MM.1S (cell line): ENCODE results near the gene PA2G4.
A peak's percentile ranks its signal among the peaks of the same experiment; 100 is the strongest.

Experiments used
- DNase-seq: peaks from one replicate; pipeline ENCODE4 v3.0.0-alpha.2; 2015
- H2AFZ ChIP-seq: fragments of 300-600 bp; sonication (generic); 2 replicates; pipeline ENCODE4 v1.6.0; 2016; ENCODE audit warnings: antibody characterized with exemption, low read length
- H3F3A ChIP-seq: fragments of 300-600 bp; sonication (generic); 2 replicates; pipeline ENCODE4 v1.6.1; 2016; ENCODE audit warnings: mild to moderate bottlenecking, antibody characterized with exemption, low read length, moderate library complexity, mixed read lengths; ENCODE audit not compliant: insufficient read depth
- H3K27ac ChIP-seq: fragments of 300-600 bp; sonication (generic); 2 replicates; pipeline ENCODE4 v1.5.1; 2016; ENCODE audit warnings: mild to moderate bottlenecking, low read length
- H3K27me3 ChIP-seq: fragments of 300-600 bp; sonication (generic); replicated peaks from 2 replicates; pipeline ENCODE4 v1.6.0; 2016; ENCODE audit warnings: low read length; ENCODE audit not compliant: insufficient read depth
- H3K36me3 ChIP-seq: fragments of 300-600 bp; sonication (generic); replicated peaks from 2 replicates; pipeline ENCODE4 v1.6.1; 2016; ENCODE audit warnings: mild to moderate bottlenecking, low read length, mixed read lengths; ENCODE audit not compliant: insufficient read depth
- H3K4me1 ChIP-seq: fragments of 300-600 bp; sonication (generic); 2 replicates; pipeline ENCODE4 v1.6.1; 2016; ENCODE audit warnings: low read length, mixed read lengths
- H3K4me2 ChIP-seq: fragments of 300-600 bp; sonication (generic); 2 replicates; pipeline ENCODE4 v1.6.0; 2016; ENCODE audit warnings: low read depth, low read length
- H3K4me3 ChIP-seq: fragments of 300-600 bp; sonication (generic); 2 replicates; pipeline ENCODE4 v1.5.1; 2016; ENCODE audit warnings: low read length, mixed read lengths
- H3K79me2 ChIP-seq: fragments of 300-600 bp; sonication (generic); 2 replicates; pipeline ENCODE4 v1.6.1; 2016; ENCODE audit warnings: mixed run types, low read length, mixed read lengths
- H3K9ac ChIP-seq: fragments of 300-600 bp; sonication (generic); 2 replicates; pipeline ENCODE4 v1.6.1; 2016; ENCODE audit warnings: low read length, mixed read lengths
- H3K9me2 ChIP-seq: fragments of 300-600 bp; sonication (generic); replicated peaks from 2 replicates; pipeline ENCODE4 v1.6.1; 2016; ENCODE audit warnings: mild to moderate bottlenecking, low read length, mixed read lengths; ENCODE audit not compliant: insufficient read depth
- H3K9me3 ChIP-seq: fragments of 300-600 bp; sonication (generic); replicated peaks from 2 replicates; pipeline ENCODE4 v1.6.1; 2016; ENCODE audit warnings: mild to moderate bottlenecking, low read length, mixed read lengths; ENCODE audit not compliant: insufficient read depth
- H4K20me1 ChIP-seq: fragments of 300-600 bp; sonication (generic); 2 replicates; pipeline ENCODE4 v1.6.1; 2016; ENCODE audit warnings: mild to moderate bottlenecking, low read length, moderate library complexity, mixed read lengths; ENCODE audit not compliant: insufficient read depth
- CTCF ChIP-seq: fragments of 300-600 bp; sonication (generic); IDR thresholded peaks from 2 replicates; pipeline ENCODE4 v1.5.1; 2016; ENCODE audit warnings: antibody characterized with exemption, low read length, mixed read lengths
- EZH2 ChIP-seq: fragments of 300-600 bp; sonication (generic); optimal IDR thresholded peaks from 2 replicates; pipeline ENCODE3; 2017; ENCODE audit warnings: low read depth, mild to moderate bottlenecking, antibody characterized with exemption, low read length, mixed read lengths
- EZH2phosphoT487 ChIP-seq: fragments of 300-600 bp; sonication (generic); IDR thresholded peaks from 2 replicates; pipeline ENCODE4 v1.6.1; 2018; ENCODE audit warnings: antibody characterized with exemption, low read length

Gene PA2G4

GRCh38 chr12:56152756-56153677 lies 48.7 kb downstream of the PA2G4 start:
- Histone ChIP-seq H3K4me1 (peaks cover 17% of the 10 kb centered on the region), H3K27me3 (no peaks in the 10 kb centered on the region), H4K20me1 (no peaks in the 10 kb centered on the region), H3K36me3 (no peaks in the 10 kb centered on the region), H3K27ac (no peak overlapping the region), H3K9me2 (no peaks in the 10 kb centered on the region), H2AFZ (peak overlapping the region; percentile 86), H3K4me3 (peak overlapping the region; percentile 67), H3K79me2 (peaks cover 15% of the 10 kb centered on the region), H3K4me2 (peak overlapping the region; percentile 97), H3K9me3 (no peaks in the 10 kb centered on the region), H3K9ac (peak overlapping the region; percentile 81; the same call in 1 of the 2 replicates), H3F3A (peaks cover 22% of the 10 kb centered on the region)
- DNase-seq, result no peak
- TF ChIP-seq CTCF, result no peak
- TF ChIP-seq EZH2, result no peak
- no peak for TF ChIP-seq EZH2phosphoT487

GRCh38 chr12:56153678-56154065 lies 49.3 kb downstream of the PA2G4 start:
- Histone ChIP-seq H3K36me3 (no peaks in the 10 kb centered on the region), H3K4me3 (no peak overlapping the region), H3K9ac (peak overlapping the region; percentile 81; the same call in 1 of the 2 replicates), H2AFZ (no peak overlapping the region), H3K4me1 (peaks cover 17% of the 10 kb centered on the region), H3K4me2 (peak overlapping the region; percentile 97), H3K9me2 (no peaks in the 10 kb centered on the region), H3F3A (peaks cover 27% of the 10 kb centered on the region), H3K9me3 (no peaks in the 10 kb centered on the region), H3K27ac (no peak overlapping the region), H3K27me3 (no peaks in the 10 kb centered on the region), H3K79me2 (peaks cover 21% of the 10 kb centered on the region), H4K20me1 (no peaks in the 10 kb centered on the region)
- no peak for TF ChIP-seq CTCF
- no peak for TF ChIP-seq EZH2phosphoT487
- TF ChIP-seq EZH2, result no peak
- DNase-seq, result no peak

GRCh38 chr12:56154246-56154771 lies 50.0 kb downstream of the PA2G4 start:
- no peak overlapping the region for H3K9ac ChIP-seq
- H3K9me2 ChIP-seq, result no peaks in the 10 kb centered on the region
- no peak for DNase-seq
- peaks cover 17% of the 10 kb centered on the region for H3K4me1 ChIP-seq
- no peak for TF ChIP-seq EZH2phosphoT487
- TF ChIP-seq EZH2, result no peak
- no peak for TF ChIP-seq CTCF
- H3K36me3 ChIP-seq, result no peaks in the 10 kb centered on the region
- H2AFZ ChIP-seq, result no peak overlapping the region
- no peaks in the 10 kb centered on the region for H4K20me1 ChIP-seq
- peaks cover 29% of the 10 kb centered on the region for H3F3A ChIP-seq
- H3K27ac ChIP-seq, result no peak overlapping the region
- H3K27me3 ChIP-seq, result no peaks in the 10 kb centered on the region
- no peak overlapping the region for H3K4me3 ChIP-seq
- peaks cover 27% of the 10 kb centered on the region for H3K79me2 ChIP-seq
- no peak overlapping the region for H3K4me2 ChIP-seq
- H3K9me3 ChIP-seq, result no peaks in the 10 kb centered on the region
